GM19099 (cell line): ENCODE data around the gene TPSB2.
"Not testable (repeated sequence)": the region's sequence is repeated elsewhere in the genome, so short reads cannot be mapped to it uniquely, and the experiment has no call there.

Experiments used
- POLR2A ChIP-seq: IDR thresholded peaks from 3 replicates; pipeline ENCODE4 v1.6.1; 2011; ENCODE audit warnings: low read depth; ENCODE audit not compliant: insufficient read length; ENCODE audit errors: extremely low read depth

The TPSB2 gene

GRCh38 chr16:1240436-1240835, 10.5 kb upstream of the TPSB2 start, which contains the start of gene TPSAB1:
Gene TPSAB1 (plus strand): TSS chr16:1240705. CDS start chr16:1240939, 234 bp downstream.
- not testable (repeated sequence) for TF ChIP-seq POLR2A

GRCh38 chr16:1237990-1238389, 8.0 kb upstream of the TPSB2 start:
- TF ChIP-seq POLR2A, result no peak

GRCh38 chr16:1225051-1225451, 4.9 kb downstream of the TPSB2 start, which contains the start of gene TPSG1:
Gene TPSG1 (minus strand): TSS chr16:1225268. CDS start chr16:1225252, 16 bp downstream.
- TF ChIP-seq POLR2A, result no peak

DNA sequence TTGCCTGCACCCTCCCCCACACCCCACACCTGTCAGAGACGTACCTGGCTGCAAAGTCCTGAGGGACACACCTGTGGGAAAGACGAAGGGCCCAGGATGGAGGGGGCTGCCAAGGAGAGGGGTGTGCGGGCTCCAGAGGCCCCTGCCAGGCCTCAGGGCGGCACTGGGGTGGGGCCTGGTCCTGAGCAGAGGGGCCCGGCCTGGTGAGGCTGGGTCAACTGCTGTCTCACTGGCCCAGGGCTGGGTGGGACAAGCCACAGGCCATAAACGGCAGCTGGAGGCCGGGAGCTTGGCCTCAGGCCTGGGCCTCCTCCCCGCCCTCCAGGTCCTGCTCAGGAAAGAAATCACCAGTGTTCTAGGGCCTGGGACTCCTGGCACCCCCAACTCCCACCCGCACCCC, 5.4 kb downstream of the TPSB2 start:
- no peak for TF ChIP-seq POLR2A

GRCh38 chr16:1223355-1224214, 6.4 kb downstream of the TPSB2 start:
- TF ChIP-seq POLR2A, result no peak

- no peak for TF ChIP-seq POLR2A
These were observed 7.2 kb downstream of the TPSB2 start for GRCh38 chr16:1222553-1223354.

- TF ChIP-seq POLR2A, result no peak
These were observed 8.1 kb downstream of the TPSB2 start for GRCh38 chr16:1221628-1222552.

DNA sequence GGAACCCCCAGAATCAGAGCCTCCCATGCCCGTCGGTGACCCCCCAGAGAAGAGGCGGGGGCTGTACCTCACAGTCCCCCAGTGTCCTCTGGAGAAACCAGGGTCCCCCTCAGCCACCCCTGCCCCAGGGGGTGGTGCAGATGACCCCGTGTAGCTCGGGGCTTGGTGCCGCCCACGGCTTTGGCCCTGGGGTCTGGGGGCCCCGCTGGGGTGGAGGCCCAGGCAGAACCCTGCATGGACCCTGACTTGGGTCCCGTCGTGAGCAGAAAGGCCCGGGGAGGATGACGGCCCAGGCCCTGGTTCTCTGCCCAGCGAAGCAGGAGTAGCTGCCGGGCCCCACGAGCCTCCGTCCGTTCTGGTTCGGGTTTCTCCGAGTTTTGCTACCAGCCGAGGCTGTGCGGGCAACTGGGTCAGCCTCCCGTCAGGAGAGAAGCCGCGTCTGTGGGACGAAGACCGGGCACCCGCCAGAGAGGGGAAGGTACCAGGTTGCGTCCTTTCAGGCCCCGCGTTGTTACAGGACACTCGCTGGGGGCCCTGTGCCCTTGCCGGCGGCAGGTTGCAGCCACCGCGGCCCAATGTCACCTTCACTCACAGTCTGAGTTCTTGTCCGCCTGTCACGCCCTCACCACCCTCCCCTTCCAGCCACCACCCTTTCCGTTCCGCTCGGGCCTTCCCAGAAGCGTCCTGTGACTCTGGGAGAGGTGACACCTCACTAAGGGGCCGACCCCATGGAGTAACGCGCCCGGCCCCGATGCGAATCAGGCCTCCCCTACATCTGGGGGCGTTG, 8.9 kb downstream of the TPSB2 start:
- TF ChIP-seq POLR2A, result no peak

DNA sequence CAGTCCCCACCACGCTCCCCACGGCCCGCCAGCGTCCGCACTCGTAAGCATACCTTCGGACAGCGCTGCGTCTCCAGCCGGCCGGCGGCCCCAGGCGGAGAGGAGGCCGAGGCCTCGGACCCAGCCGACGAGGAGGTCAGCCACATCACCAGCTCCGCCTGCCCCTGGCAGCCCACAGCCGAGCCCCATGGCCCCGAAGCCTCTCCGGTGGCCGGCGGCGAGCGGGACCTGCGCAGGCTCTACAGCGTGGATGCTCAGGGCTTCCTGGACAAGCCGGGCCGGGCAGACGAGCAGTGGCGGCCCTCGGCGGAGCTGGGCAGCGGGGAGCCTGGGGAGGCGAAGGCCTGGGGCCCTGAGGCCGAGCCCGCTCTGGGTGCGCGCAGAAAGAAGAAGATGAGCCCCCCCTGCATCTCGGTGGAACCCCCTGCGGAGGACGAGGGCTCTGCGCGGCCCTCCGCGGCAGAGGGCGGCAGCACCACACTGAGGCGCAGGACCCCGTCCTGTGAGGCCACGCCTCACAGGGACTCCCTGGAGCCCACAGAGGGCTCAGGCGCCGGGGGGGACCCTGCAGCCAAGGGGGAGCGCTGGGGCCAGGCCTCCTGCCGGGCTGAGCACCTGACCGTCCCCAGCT, 9.8 kb downstream of the TPSB2 start:
- no peak for TF ChIP-seq POLR2A

DNA sequence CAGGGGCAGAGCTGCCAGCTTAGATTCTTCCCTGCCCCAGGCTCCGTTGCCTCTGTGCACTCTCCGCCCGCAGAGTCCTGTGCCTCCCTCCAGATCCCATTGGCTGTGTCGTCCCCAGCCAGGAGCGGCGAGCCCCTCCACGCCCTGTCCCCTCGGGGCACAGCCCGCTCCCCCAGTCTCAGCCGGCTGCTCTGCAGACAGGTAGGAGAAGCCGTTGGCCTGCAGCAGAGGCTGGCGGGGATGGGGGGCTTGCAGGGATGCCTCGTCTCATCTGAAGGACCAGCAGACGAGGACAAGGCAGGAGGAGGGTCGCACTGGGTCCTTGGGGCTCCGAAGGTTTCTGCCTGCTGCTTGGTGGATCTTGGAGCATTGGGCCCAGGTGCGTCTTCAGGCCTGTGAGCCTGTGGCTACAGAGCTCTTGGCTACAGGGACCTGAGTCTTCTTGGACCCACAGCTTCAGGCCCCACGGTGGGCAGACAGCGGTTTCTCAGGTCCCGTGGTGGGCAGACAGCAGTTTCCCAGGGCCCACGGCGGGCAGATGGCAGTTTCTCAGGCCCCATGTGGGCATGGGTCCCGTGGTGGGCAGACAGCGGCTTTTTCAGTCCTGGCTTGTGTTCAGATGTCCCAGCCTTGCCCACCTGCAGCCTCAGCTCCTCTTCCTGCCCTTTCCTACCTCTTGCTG, 10.9 kb downstream of the TPSB2 start:
- no peak for TF ChIP-seq POLR2A

DNA sequence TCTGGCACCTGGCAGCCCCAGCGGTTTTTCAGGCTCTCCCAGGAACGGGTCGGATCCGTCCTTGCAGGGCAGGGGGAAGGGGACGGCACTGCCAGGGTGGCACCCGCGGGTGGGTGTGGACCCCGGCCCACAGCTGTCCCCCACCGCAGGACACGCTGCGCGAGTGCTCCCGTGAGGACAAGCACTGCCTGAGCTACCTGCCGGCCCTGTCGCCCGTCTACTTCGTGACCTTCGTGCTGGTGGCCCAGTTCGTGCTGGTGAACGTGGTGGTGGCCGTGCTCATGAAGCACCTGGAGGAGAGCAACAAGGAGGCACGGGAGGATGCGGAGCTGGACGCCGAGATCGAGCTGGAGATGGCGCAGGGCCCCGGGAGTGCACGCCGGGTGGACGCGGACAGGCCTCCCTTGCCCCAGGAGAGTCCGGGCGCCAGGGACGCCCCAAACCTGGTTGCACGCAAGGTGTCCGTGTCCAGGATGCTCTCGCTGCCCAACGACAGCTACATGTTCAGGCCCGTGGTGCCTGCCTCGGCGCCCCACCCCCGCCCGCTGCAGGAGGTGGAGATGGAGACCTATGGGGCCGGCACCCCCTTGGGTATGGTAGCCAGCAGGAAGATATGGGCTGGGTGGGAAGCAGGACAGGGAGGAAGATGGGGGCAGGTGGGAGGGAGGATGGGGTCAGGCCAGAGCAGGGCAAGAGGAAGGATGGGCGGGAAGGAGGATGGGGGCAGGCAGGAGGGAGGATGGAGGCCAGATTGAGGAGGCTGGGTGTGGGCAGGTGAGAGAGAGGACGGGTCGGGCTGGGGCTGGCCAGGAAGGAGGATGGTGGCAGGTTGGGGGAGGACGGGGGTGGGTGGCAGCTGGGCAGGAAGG, 11.7 kb downstream of the TPSB2 start:
- no peak for TF ChIP-seq POLR2A

GRCh38 chr16:1217526-1217925, 12.5 kb downstream of the TPSB2 start:
- no peak for TF ChIP-seq POLR2A
